Purkinje cell (primary cell): ENCODE results near the gene TTC39B. TPM values are rescaled to one million over a fixed set of nuclear protein-coding genes. Genes with fewer than 3 reads are reported as not detected.

Experiments
- polyA plus RNA-seq: library from polyadenylated mRNA; unstranded; fragments of >200 nt; fragmentation: Nextera tagmentation; gene quantifications from 2 replicates; pipeline ENCODE4 v1.2.1, GENCODE V29; 2014

The TTC39B gene
- polyA plus RNA-seq = 30.1 and 40.2 TPM in 2 replicates

GRCh38 chr9:15306757-15307522 is at the start of gene TTC39B:
TTC39B (minus strand) TSS chr9:15307216; CDS start chr9:15307125, 91 bp downstream.

Other genes starting within 250 kb of the TTC39B start
- gene SNAPC3, start 115.7 kb upstream of the TTC39B start, polyA plus RNA-seq = 34.0 and 55.7 TPM in 2 replicates
- gene PSIP1, start 203.8 kb upstream of the TTC39B start, polyA plus RNA-seq = 94.4 and 100 TPM in 2 replicates
- gene CCDC171, start 245.8 kb upstream of the TTC39B start, polyA plus RNA-seq = 2.3 and 4.4 TPM in 2 replicates